Measurements from ENCODE around the gene HLCS. TPM values are rescaled to one million over a fixed set of nuclear protein-coding genes. Genes with fewer than 3 reads are reported as not detected.

Gene HLCS
- polyA plus RNA-seq, 4 donors: 2.7 to 13.7 (median 4.9) TPM

GRCh38 chr21:36949171-36950141, 17.0 kb downstream of the HLCS start:
- 98 to 99% (median 98%) methylated on average over 6 of the region's 6 CpGs for WGBS, 3 donors
- peaks cover 3 to 14% (median 12%) of the 10 kb centered on the region in 3 donors for H3K36me3 ChIP-seq (ENCODE audit: control insufficient read depth in 3 of 3, insufficient read depth in 2 of 3, low read depth in 1 of 3, low read length in 3 of 3)
- FAIRE-seq: no peak

GRCh38 chr21:36948686-36949085, 17.8 kb downstream of the HLCS start:
- WGBS, 3 donors: 95 to 97% (median 95%) methylated on average over 6 of the region's 6 CpGs
- Histone ChIP-seq H3K27me3 (ENCODE audit: control insufficient read depth in 3 of 3, insufficient read depth in 3 of 3, low read length in 3 of 3) (no peaks in the 10 kb centered on the region), H3K27ac (ENCODE audit: low read depth in 1 of 3, low read length in 2 of 3) (no peak overlapping the region)

More at GRCh38 chr21:36949171-36950141, 17.0 kb downstream of the HLCS start:
- peaks cover 0 to 3% of the 10 kb centered on the region in 2 donors for H3K9me3 ChIP-seq (ENCODE audit: control insufficient read depth in 2 of 2, insufficient read depth in 1 of 2, low read depth in 1 of 2, low read length in 1 of 2)
- no peak overlapping the region for H3K4me3 ChIP-seq (ENCODE audit: low read depth in 1 of 3, low read length in 3 of 3)
- no peaks in the 10 kb centered on the region for H3K27me3 ChIP-seq (ENCODE audit: control insufficient read depth in 3 of 3, insufficient read depth in 3 of 3, low read length in 3 of 3)
- no peak overlapping the region for H3K27ac ChIP-seq (ENCODE audit: low read depth in 1 of 3, low read length in 2 of 3)
- no peaks in the 10 kb centered on the region for H3K4me1 ChIP-seq (ENCODE audit: control insufficient read depth in 3 of 3, insufficient read depth in 2 of 3, low read depth in 1 of 3, low read length in 2 of 3)
- DNase-seq: no peak

GRCh38 chr21:36946949-36947356, 19.5 kb downstream of the HLCS start:
- WGBS, 3 donors: 70 to 87% (median 84%) methylated on average over 11 of the region's 11 CpGs
- no peaks in the 10 kb centered on the region for H3K4me1 ChIP-seq (ENCODE audit: control insufficient read depth in 3 of 3, insufficient read depth in 2 of 3, low read depth in 1 of 3, low read length in 2 of 3)
- peaks cover 0 to 3% of the 10 kb centered on the region in 2 donors for H3K9me3 ChIP-seq (ENCODE audit: control insufficient read depth in 2 of 2, insufficient read depth in 1 of 2, low read depth in 1 of 2, low read length in 1 of 2)
- H3K4me3 ChIP-seq (ENCODE audit: low read depth in 1 of 3, low read length in 3 of 3): no peak overlapping the region
- H3K27me3 ChIP-seq (ENCODE audit: control insufficient read depth in 3 of 3, insufficient read depth in 3 of 3, low read length in 3 of 3): no peaks in the 10 kb centered on the region
- peaks cover 3 to 14% (median 12%) of the 10 kb centered on the region in 3 donors for H3K36me3 ChIP-seq (ENCODE audit: control insufficient read depth in 3 of 3, insufficient read depth in 2 of 3, low read depth in 1 of 3, low read length in 3 of 3)
- FAIRE-seq (no peak), DNase-seq (no peak)
- no peak overlapping the region for H3K27ac ChIP-seq (ENCODE audit: low read depth in 1 of 3, low read length in 2 of 3)

More at GRCh38 chr21:36948686-36949085, 17.8 kb downstream of the HLCS start:
- Histone ChIP-seq H3K4me1 (ENCODE audit: control insufficient read depth in 3 of 3, insufficient read depth in 2 of 3, low read depth in 1 of 3, low read length in 2 of 3) (no peaks in the 10 kb centered on the region), H3K4me3 (ENCODE audit: low read depth in 1 of 3, low read length in 3 of 3) (no peak overlapping the region), H3K36me3 (ENCODE audit: control insufficient read depth in 3 of 3, insufficient read depth in 2 of 3, low read depth in 1 of 3, low read length in 3 of 3) (peaks cover 3 to 14% (median 12%) of the 10 kb centered on the region in 3 donors), H3K9me3 (ENCODE audit: control insufficient read depth in 2 of 2, insufficient read depth in 1 of 2, low read depth in 1 of 2, low read length in 1 of 2) (peaks cover 0 to 3% of the 10 kb centered on the region in 2 donors)
- FAIRE-seq (no peak), DNase-seq (no peak)

GRCh38 chr21:36945496-36946138, 20.9 kb downstream of the HLCS start:
- Histone ChIP-seq H3K27ac (ENCODE audit: low read depth in 1 of 3, low read length in 2 of 3) (no peak overlapping the region), H3K36me3 (ENCODE audit: control insufficient read depth in 3 of 3, insufficient read depth in 2 of 3, low read depth in 1 of 3, low read length in 3 of 3) (peaks cover 3 to 14% (median 12%) of the 10 kb centered on the region in 3 donors), H3K9me3 (ENCODE audit: control insufficient read depth in 2 of 2, insufficient read depth in 1 of 2, low read depth in 1 of 2, low read length in 1 of 2) (peaks cover 0 to 3% of the 10 kb centered on the region in 2 donors), H3K4me1 (ENCODE audit: control insufficient read depth in 3 of 3, insufficient read depth in 2 of 3, low read depth in 1 of 3, low read length in 2 of 3) (no peaks in the 10 kb centered on the region), H3K4me3 (ENCODE audit: low read depth in 1 of 3, low read length in 3 of 3) (no peak overlapping the region), H3K27me3 (ENCODE audit: control insufficient read depth in 3 of 3, insufficient read depth in 3 of 3, low read length in 3 of 3) (no peaks in the 10 kb centered on the region)
- no peak for FAIRE-seq
- 89 to 92% (median 91%) methylated on average over 6 of the region's 6 CpGs for WGBS, 3 donors
- no peak for DNase-seq

GRCh38 chr21:36936361-36937135, 29.9 kb downstream of the HLCS start:
- no peak for DNase-seq
- no peaks in the 10 kb centered on the region for H3K9me3 ChIP-seq (ENCODE audit: control insufficient read depth in 2 of 2, insufficient read depth in 1 of 2, low read depth in 1 of 2, low read length in 1 of 2)
- no peak overlapping the region for H3K4me3 ChIP-seq (ENCODE audit: low read depth in 1 of 3, low read length in 3 of 3)
- FAIRE-seq: no peak
- H3K27ac ChIP-seq (ENCODE audit: low read depth in 1 of 3, low read length in 2 of 3): no peak overlapping the region
- H3K36me3 ChIP-seq (ENCODE audit: control insufficient read depth in 3 of 3, insufficient read depth in 2 of 3, low read depth in 1 of 3, low read length in 3 of 3): peaks cover 2 to 33% (median 5%) of the 10 kb centered on the region in 3 donors
- H3K4me1 ChIP-seq (ENCODE audit: control insufficient read depth in 3 of 3, insufficient read depth in 2 of 3, low read depth in 1 of 3, low read length in 2 of 3): no peaks in the 10 kb centered on the region
- H3K27me3 ChIP-seq (ENCODE audit: control insufficient read depth in 3 of 3, insufficient read depth in 3 of 3, low read length in 3 of 3): no peaks in the 10 kb centered on the region
- 93 to 96% (median 94%) methylated on average over 24 of the region's 24 CpGs for WGBS, 3 donors

GRCh38 chr21:36934864-36935420, 31.5 kb downstream of the HLCS start:
- no peak overlapping the region for H3K4me3 ChIP-seq (ENCODE audit: low read depth in 1 of 3, low read length in 3 of 3)
- no peaks in the 10 kb centered on the region for H3K9me3 ChIP-seq (ENCODE audit: control insufficient read depth in 2 of 2, insufficient read depth in 1 of 2, low read depth in 1 of 2, low read length in 1 of 2)
- WGBS, 3 donors: 42 to 54% (median 42%) methylated on average over 5 of the region's 5 CpGs
- H3K4me1 ChIP-seq (ENCODE audit: control insufficient read depth in 3 of 3, insufficient read depth in 2 of 3, low read depth in 1 of 3, low read length in 2 of 3): no peaks in the 10 kb centered on the region
- H3K27ac ChIP-seq (ENCODE audit: low read depth in 1 of 3, low read length in 2 of 3): no peak overlapping the region
- DNase-seq: no peak
- no peak for FAIRE-seq
- no peaks in the 10 kb centered on the region for H3K27me3 ChIP-seq (ENCODE audit: control insufficient read depth in 3 of 3, insufficient read depth in 3 of 3, low read length in 3 of 3)
- peaks cover 2 to 35% (median 5%) of the 10 kb centered on the region in 3 donors for H3K36me3 ChIP-seq (ENCODE audit: control insufficient read depth in 3 of 3, insufficient read depth in 2 of 3, low read depth in 1 of 3, low read length in 3 of 3)

- 72 to 92% (median 83%) methylated on average over 3 of the region's 3 CpGs for WGBS, 3 donors
- H3K36me3 ChIP-seq (ENCODE audit: control insufficient read depth in 3 of 3, insufficient read depth in 2 of 3, low read depth in 1 of 3, low read length in 3 of 3): peaks cover 2 to 40% (median 5%) of the 10 kb centered on the region in 3 donors
- no peak for FAIRE-seq
- H3K4me3 ChIP-seq (ENCODE audit: low read depth in 1 of 3, low read length in 3 of 3): no peak overlapping the region
- H3K27ac ChIP-seq (ENCODE audit: low read depth in 1 of 3, low read length in 2 of 3): no peak overlapping the region
- H3K27me3 ChIP-seq (ENCODE audit: control insufficient read depth in 3 of 3, insufficient read depth in 3 of 3, low read length in 3 of 3): no peaks in the 10 kb centered on the region
- no peaks in the 10 kb centered on the region for H3K4me1 ChIP-seq (ENCODE audit: control insufficient read depth in 3 of 3, insufficient read depth in 2 of 3, low read depth in 1 of 3, low read length in 2 of 3)
- no peaks in the 10 kb centered on the region for H3K9me3 ChIP-seq (ENCODE audit: control insufficient read depth in 2 of 2, insufficient read depth in 1 of 2, low read depth in 1 of 2, low read length in 1 of 2)
- no peak for DNase-seq
These were observed 34.2 kb downstream of the HLCS start for GRCh38 chr21:36932161-36932816.
